Measurements from ENCODE around the gene VKORC1. TPM values are rescaled to one million over a fixed set of nuclear protein-coding genes. Genes with fewer than 3 reads are reported as not detected.

VKORC1 gene
- total and polyA plus RNA-seq, 2 of the 4 experiments (the other 2 are of a cell fraction) = 65.2 to 317 TPM

DNA sequence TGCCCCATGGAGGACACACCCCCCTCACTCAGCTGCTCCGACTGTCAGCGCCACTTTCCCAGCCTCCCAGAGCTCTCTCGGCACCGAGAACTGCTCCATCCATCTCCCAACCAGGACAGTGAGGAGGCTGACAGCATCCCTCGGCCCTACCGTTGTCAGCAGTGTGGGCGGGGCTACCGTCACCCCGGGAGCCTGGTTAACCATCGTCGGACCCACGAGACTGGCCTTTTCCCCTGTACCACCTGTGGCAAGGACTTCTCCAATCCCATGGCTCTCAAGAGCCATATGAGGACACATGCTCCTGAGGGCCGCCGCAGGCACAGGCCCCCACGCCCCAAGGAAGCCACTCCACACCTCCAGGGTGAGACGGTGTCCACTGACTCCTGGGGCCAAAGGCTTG is 18.3 kb downstream of the VKORC1 start:
- Histone ChIP-seq H2BK120ac (ENCODE audit: low read depth, low read length) (no peak overlapping the region), H3K9me3 (ENCODE audit: control insufficient read depth, insufficient read depth, low read length) (no peaks in the 10 kb centered on the region), H4K91ac (ENCODE audit: insufficient read depth, low read depth, low read length) (no peak overlapping the region), H4K8ac (ENCODE audit: low read depth in 2 of 2, low read length in 2 of 2) (no peak overlapping the region), H4K5ac (ENCODE audit: low read depth, low read length) (no peak overlapping the region), H3K9me1 (ENCODE audit: insufficient read depth, low read length) (no peaks in the 10 kb centered on the region), H3K4me3 (ENCODE audit: insufficient read depth, low read depth, low read length) (no peak overlapping the region), H3K4ac (ENCODE audit: low read depth, low read length) (no peak overlapping the region), H3K14ac (replicated peaks; ENCODE audit: low read depth, low read length) (no peak overlapping the region), H2AFZ (replicated peaks; ENCODE audit: low read length, poor library complexity) (no peak overlapping the region), H2AK5ac (ENCODE audit: low read depth, low read length) (no peak overlapping the region), H2AK9ac (replicated peaks; ENCODE audit: low read depth, low read length, poor library complexity) (no peak overlapping the region), H2BK5ac (ENCODE audit: low read depth, low read length, poor library complexity, severe bottlenecking) (no peak overlapping the region), H3K4me1 (ENCODE audit: control insufficient read depth, insufficient read depth, low read length) (peaks cover 6% of the 10 kb centered on the region), H3K27me3 (ENCODE audit: control insufficient read depth, insufficient read depth, low read length) (no peaks in the 10 kb centered on the region), H3K56ac (ENCODE audit: extremely low read depth, insufficient read depth, low read length) (no peak overlapping the region), H3K36me3 (ENCODE audit: control insufficient read depth, insufficient read depth, low read length) (peaks cover 50% of the 10 kb centered on the region), H3K79me1 (ENCODE audit: low read depth in 1 of 2, low read length in 2 of 2) (peaks cover 16 to 65% of the 10 kb centered on the region in 2 experiments), H3K9ac (ENCODE audit: low read depth, low read length) (no peak overlapping the region), H2BK15ac (ENCODE audit: low read depth, low read length) (no peak overlapping the region), H3K18ac (ENCODE audit: low read depth, low read length) (no peak overlapping the region), H3K23ac (ENCODE audit: low read depth, low read length) (no peak overlapping the region), H4K20me1 (ENCODE audit: insufficient read depth, low read length) (peaks cover 5% of the 10 kb centered on the region; the same call in 1 of the 2 replicates), H2BK20ac (ENCODE audit: low read depth, low read length) (no peak overlapping the region), H3K4me2 (ENCODE audit: low read depth, low read length) (no peak overlapping the region), H3K27ac (ENCODE audit: insufficient read depth, low read length) (no peak overlapping the region)
- in situ Hi-C loops (cut with MboI; ENCODE audit: low sequenced_read_pairs) = loop anchor here (10.0 kb wide), 1 partner anchor 388 kb away; no protein-coding TSS in a partner anchor
- BruUV-seq (replicated peaks) = no TSS peak
- POLR2A ChIA-PET (ENCODE audit: unreplicated experiment) = no interaction called here
- intact Hi-C loops (cut with micrococcal nuclease) = loop anchor here (10.0 kb wide), 1 partner anchor 122 kb away; the partner anchor contains the start of gene SETD1A
- TF ChIP-seq MXI1 (IDR thresholded peaks at IDR 0.05; ENCODE audit: borderline replicate concordance, low read depth, low read length) (no peak), POLR2A (IDR thresholded peaks at IDR 0.05; ENCODE audit: low read depth, low read length) (no peak), CEBPB (IDR thresholded peaks at IDR 0.05; ENCODE audit: low read depth, low read length) (no peak), RAD21 (IDR thresholded peaks at IDR 0.05; ENCODE audit: low read length) (no peak)
- TF ChIP-seq, protein P1, sequence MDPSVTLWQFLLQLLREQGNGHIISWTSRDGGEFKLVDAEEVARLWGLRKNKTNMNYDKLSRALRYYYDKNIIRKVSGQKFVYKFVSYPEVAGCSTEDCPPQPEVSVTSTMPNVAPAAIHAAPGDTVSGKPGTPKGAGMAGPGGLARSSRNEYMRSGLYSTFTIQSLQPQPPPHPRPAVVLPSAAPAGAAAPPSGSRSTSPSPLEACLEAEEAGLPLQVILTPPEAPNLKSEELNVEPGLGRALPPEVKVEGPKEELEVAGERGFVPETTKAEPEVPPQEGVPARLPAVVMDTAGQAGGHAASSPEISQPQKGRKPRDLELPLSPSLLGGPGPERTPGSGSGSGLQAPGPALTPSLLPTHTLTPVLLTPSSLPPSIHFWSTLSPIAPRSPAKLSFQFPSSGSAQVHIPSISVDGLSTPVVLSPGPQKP (IDR thresholded peaks at IDR 0.05; ENCODE audit: borderline replicate concordance, low read depth, low read length) = no peak
- ATAC-seq (ENCODE audit: low read depth) (no peak), DNase-seq (no peak)
- dilution Hi-C loops (cut with HindIII; ENCODE audit: low sequenced_read_pairs, unreplicated experiment) = no loop called here
- 66% methylated on average over 5 of the region's 16 CpGs; no CpG with 5 or more reads in 1 of the 2 experiments for WGBS, 2 experiments (ENCODE audit: extremely low coverage in 2 of 2, insufficient read length in 1 of 2)
- CTCF ChIA-PET = no interaction called here
